K562 (cell line): Measurements from ENCODE around the gene PAQR4. TPM values are rescaled to one million over a fixed set of nuclear protein-coding genes. Genes with fewer than 3 reads are reported as not detected.

Source experiments
- ATAC-seq: fragments of 200-7000 bp; cut with Tn5 transposase; 3 replicates; pipeline ENCODE4 v1.9.1; 2020; ENCODE audit warnings: moderate library complexity
- BruUV-seq: library from RNA; stranded (reverse); fragments of 400-500 nt; replicated peaks from 2 replicates; lab custom pipeline; 2021; lab: Mats Ljungman, UMichigan
- CTCF ChIA-PET: fragments of 300-600 bp; formaldehyde crosslinking; extraction: SDS; loops from one replicate; lab custom pipeline; 2021; ENCODE audit warnings: low intra/inter-chr PET ratio; lab: Yijun Ruan, JAX
- POLR2A ChIA-PET: fragments of 300-600, 350-650 bp; sonication (Branson Sonifier 250); formaldehyde crosslinking; extraction: SDS; loops from one replicate; lab custom pipeline; 2021; ENCODE audit warnings: antibody characterized with exemption, inconsistent platforms; lab: Yijun Ruan, JAX
- DNase-seq, 4 experiments: peaks; one replicate each; pipeline versions ENCODE4 v3.0.0 to v3.0.0-alpha.2; 2011 to 2018; ENCODE audit warnings: low spot score in 3 of 4, mixed read lengths in 3 of 4; ENCODE audit errors: extremely low read depth in 1 of 4
- FAIRE-seq: peaks from 2 replicates; lab custom pipeline; 2011; peaks lifted over from hg19 to GRCh38; lab: Jason Lieb, UNC
- H2AFZ ChIP-seq: 2 replicates; pipeline ENCODE4 v1.6.0; 2011; ENCODE audit warnings: low read depth, low read length, control low read depth, inconsistent platforms
- H3K27ac ChIP-seq: fragments of 200-600 bp; 3 replicates; pipeline ENCODE4 v1.8.0; 2011; ENCODE audit warnings: low read depth, mild to moderate bottlenecking, control low read depth, inconsistent platforms, low read length, moderate library complexity, mixed read lengths; ENCODE audit errors: extremely low read depth
- H3K27me3 ChIP-seq, 2 experiments: fragments of 300-600 bp in 1 of 2; 2 replicates in 1 of 2; 3 replicates in 1 of 2; pipeline versions ENCODE4 v1.6.0 to v1.8.0; 2011; ENCODE audit warnings: inconsistent platforms in 2 of 2, low read length in 2 of 2, mild to moderate bottlenecking in 1 of 2, mixed read lengths in 1 of 2, moderate library complexity in 1 of 2; ENCODE audit not compliant: control insufficient read depth in 2 of 2, insufficient read depth in 2 of 2
- H3K36me3 ChIP-seq: fragments of 300-600 bp; 3 replicates; pipeline ENCODE4 v1.8.0; 2011; ENCODE audit warnings: mild to moderate bottlenecking, low read length, inconsistent platforms; ENCODE audit not compliant: control insufficient read depth, insufficient read depth
- H3K4me1 ChIP-seq, 2 experiments: fragments of 200-600 bp in 1 of 2; replicated peaks in 1 of 2; 2 replicates in 1 of 2; 3 replicates in 1 of 2; pipeline versions ENCODE4 v1.5.1 to v1.8.0; 2011; ENCODE audit warnings: inconsistent platforms in 2 of 2, low read length in 2 of 2, mild to moderate bottlenecking in 1 of 2, mixed read lengths in 1 of 2, moderate library complexity in 1 of 2; ENCODE audit not compliant: control insufficient read depth in 2 of 2, insufficient read depth in 2 of 2
- H3K4me2 ChIP-seq: 2 replicates; pipeline ENCODE4 v1.6.1; 2011; ENCODE audit warnings: low read length, control low read depth, inconsistent platforms, mixed read lengths; ENCODE audit not compliant: insufficient read depth
- H3K4me3 ChIP-seq: fragments of 200-600 bp; sonication (generic), shearing (Covaris generic); 2 replicates; pipeline ENCODE4 v1.5.1; 2016; ENCODE audit warnings: control low read depth, inconsistent platforms
- H3K79me2 ChIP-seq: fragments of 200-600 bp; 3 replicates; pipeline ENCODE4 v1.8.0; 2011; ENCODE audit warnings: low read length, inconsistent platforms; ENCODE audit not compliant: control insufficient read depth, insufficient read depth
- H3K9ac ChIP-seq, 2 experiments: 2 replicates each; pipeline versions ENCODE4 v1.6.0 to v1.6.1; 2011; ENCODE audit warnings: low read depth in 2 of 2, low read length in 2 of 2, control low read depth in 1 of 2, inconsistent platforms in 1 of 2, mild to moderate bottlenecking in 1 of 2, mixed read lengths in 1 of 2; ENCODE audit not compliant: insufficient read depth in 1 of 2
- H3K9me1 ChIP-seq: one replicate; pipeline ENCODE4 v1.6.0; 2011; ENCODE audit warnings: inconsistent platforms, mild to moderate bottlenecking, low read length, moderate library complexity; ENCODE audit not compliant: control insufficient read depth, insufficient read depth
- H3K9me3 ChIP-seq: replicated peaks from 2 replicates; pipeline ENCODE4 v1.5.1; 2011; ENCODE audit warnings: low read depth, low read length, inconsistent platforms; ENCODE audit not compliant: control insufficient read depth, insufficient read depth
- H4K20me1 ChIP-seq: replicated peaks from 2 replicates; pipeline ENCODE4 v1.6.1; 2011; ENCODE audit warnings: low read length, inconsistent platforms, mixed read lengths; ENCODE audit not compliant: control insufficient read depth, insufficient read depth
- ARHGAP35 ChIP-seq: fragments of 450-650 bp; IDR thresholded peaks from 2 replicates; pipeline ENCODE4 v1.6.1; 2018; ENCODE audit not compliant: partially characterized antibody
- FOXJ2 ChIP-seq: fragments of 200-800 bp; sonication (Bioruptor generic); IDR thresholded peaks from 2 replicates; pipeline ENCODE4 v1.6.1; 2016; ENCODE audit warnings: missing genetic modification characterization, missing compliant biosample characterization
- ILF3 ChIP-seq: fragments of 450-650 bp; IDR thresholded peaks from 2 replicates; pipeline ENCODE4 v1.6.1; 2018; ENCODE audit warnings: antibody characterized with exemption, mild to moderate bottlenecking, moderate library complexity, borderline replicate concordance
- MBD1 ChIP-seq: fragments of 250-450 bp; sonication (Bioruptor Pico); IDR thresholded peaks from 2 replicates; pipeline ENCODE4 v1.8.0; 2022; ENCODE audit warnings: inconsistent platforms
- NKRF ChIP-seq: fragments of 450-650 bp; IDR thresholded peaks from 2 replicates; pipeline ENCODE4 v1.6.1; 2016; ENCODE audit warnings: borderline replicate concordance
- RBFOX2 ChIP-seq: fragments of 200-400 bp; formaldehyde crosslinking; IDR thresholded peaks from 2 replicates; pipeline ENCODE4 v1.6.1; 2017; ENCODE audit warnings: low read depth, mild to moderate bottlenecking, low read length, moderate library complexity
- SAP30 ChIP-seq: fragments of 200-600 bp; sonication (generic); IDR thresholded peaks from 2 replicates; pipeline ENCODE4 v1.6.1; 2012; ENCODE audit warnings: borderline replicate concordance, low read depth, mild to moderate bottlenecking, moderate library complexity, low read length, control low read depth, inconsistent platforms; ENCODE audit not compliant: insufficient read depth, poor library complexity, severe bottlenecking
- SFPQ ChIP-seq: fragments of 200-400 bp; formaldehyde crosslinking; IDR thresholded peaks from 2 replicates; pipeline ENCODE4 v1.6.1; 2017; ENCODE audit warnings: mild to moderate bottlenecking, low read depth, low read length, moderate library complexity
- SRSF9 ChIP-seq: fragments of 200-400 bp; formaldehyde crosslinking; IDR thresholded peaks from 2 replicates; pipeline ENCODE4 v1.6.1; 2017; ENCODE audit warnings: low read depth, low read length, borderline replicate concordance
- TCF3 ChIP-seq: sonication (generic); formaldehyde crosslinking; IDR thresholded peaks from 2 replicates; pipeline ENCODE4 v1.4.0; 2020; ENCODE audit warnings: mild to moderate bottlenecking, missing genetic modification reagents
- ZNF609 ChIP-seq: sonication (generic); formaldehyde crosslinking; IDR thresholded peaks from 2 replicates; pipeline ENCODE4 v1.8.1; 2023; ENCODE audit warnings: missing genetic modification reagents, mild to moderate bottlenecking, borderline replicate concordance
- WGBS: fragments of 100-300 bp; shearing (Covaris generic); methylation state at CpG from one replicate; pipeline ENCODE4 v1.1.6; 2016; ENCODE audit warnings: low coverage, mixed read lengths; ENCODE audit not compliant: insufficient coverage; ENCODE audit errors: missing lambda C conversion rate; 5-methylcytosine and 5-hydroxymethylcytosine counted together
- in situ Hi-C: fragments of 300-500 bp; cut with MboI; formaldehyde crosslinking; loops from 4 replicates; pipeline ENCODE4 v1.15.0; 2018; ENCODE audit warnings: inconsistent platforms, mixed read lengths
- intact Hi-C: fragments of 100-400 bp; cut with micrococcal nuclease; formaldehyde crosslinking; loops from 2 replicates; pipeline ENCODE4 v1.14.2; 2022
- polyA plus RNA-seq, 8 experiments: library from polyadenylated mRNA; depleted of rRNA in 4 of 8; stranded (reverse) in 5 of 8; unstranded in 3 of 8; fragments of >200 nt; fragmentation: Nextera tagmentation in 2 of 8; fragmentation: Illumina TruSeq in 1 of 8; extraction: Ambion mirVana in 2 of 8; extraction: Trizol in 1 of 8; gene quantifications; 2 replicates each; pipeline versions ENCODE4 v1.2.1 to v1.2.3, GENCODE V29; 2011 to 2014; ENCODE audit warnings: inconsistent platforms in 1 of 8, missing spikeins in 1 of 8
- total RNA-seq, 7 experiments: library from RNA; depleted of rRNA in 6 of 7; stranded (reverse); fragments of >200 nt in 6 of 7; fragmentation: Illumina TruSeq in 2 of 7; extraction: Trizol in 2 of 7; gene quantifications; 2 replicates each; pipeline versions ENCODE4 v1.2.1 to v1.2.3, GENCODE V29; 2011 to 2021; ENCODE audit warnings: low replicate concordance in 1 of 7

Gene PAQR4
- total and polyA plus RNA-seq, 9 of the 15 experiments (the other 6 are each of a cell fraction or from before 2014, with no cell fraction given), result 0.62 to 40.4 (median 19.5) TPM

- in situ Hi-C loops (no loop called here), intact Hi-C loops (no loop called here)
- CTCF ChIA-PET, result no interaction called here
- 97% methylated on average over 7 of the region's 12 CpGs for WGBS
- H2AFZ ChIP-seq, result no peak overlapping the region
- peaks cover 0 to 6% of the 10 kb centered on the region in 2 experiments; a peak in 2 of 5 replicates for H3K4me1 ChIP-seq
- DNase-seq (no peak), FAIRE-seq (no peak), ATAC-seq (no peak)
- H3K4me2 ChIP-seq, result no peak overlapping the region
- POLR2A ChIA-PET, result no interaction called here
- peaks cover 62% of the 10 kb centered on the region; the same call in 2 of the 3 replicates for H3K36me3 ChIP-seq
- H3K9me3 ChIP-seq, result no peaks in the 10 kb centered on the region
- no peaks in the 10 kb centered on the region for H4K20me1 ChIP-seq
- H3K4me3 ChIP-seq, result no peak overlapping the region
- no peaks in the 10 kb centered on the region for H3K27me3 ChIP-seq
- H3K79me2 ChIP-seq, result no peaks in the 10 kb centered on the region
- no TSS peak for BruUV-seq
- no peak overlapping the region for H3K9ac ChIP-seq
- H3K27ac ChIP-seq, result no peak overlapping the region
- H3K9me1 ChIP-seq, result no peaks in the 10 kb centered on the region
- TF ChIP-seq SFPQ (no peak), RBFOX2 (no peak), SRSF9 (no peak), ZNF609 (CRISPR knock-in tag) (no peak), ILF3 (no peak), NKRF (no peak), SAP30 (no peak), FOXJ2 (tag) (no peak), MBD1 (CRISPR knock-in tag) (no peak), ARHGAP35 (no peak), TCF3 (CRISPR knock-in tag) (no peak)
These were observed 30.9 kb upstream of the PAQR4 start for GRCh38 chr16:2938206-2938605.
